Esophagus squamous epithelium (tissue), 5 donors: ENCODE data around the gene DNAL4. TPM values are rescaled to one million over a fixed set of nuclear protein-coding genes. Genes with fewer than 3 reads are reported as not detected.
A peak's percentile ranks its signal among the peaks of the same experiment; 100 is the strongest.

Experiments used
- DNase-seq: peaks from one replicate; lab custom pipeline; 2025; lab: John Stamatoyannopoulos, UW
- H3K27ac ChIP-seq, 4 donors: fragments of 200-600 bp; sonication (generic); one replicate each; pipeline ENCODE4 v1.5.1; 2016 to 2019; ENCODE audit warnings: mild to moderate bottlenecking in 1 of 4
- H3K27me3 ChIP-seq, 4 donors: fragments of 200-600 bp; sonication (generic); 1 replicate in 3 of 4; 2 replicates in 1 of 4; pipeline versions ENCODE4 v1.5.1 to v1.6.0; 2017 to 2021; ENCODE audit warnings: antibody characterized with exemption in 1 of 4
- H3K36me3 ChIP-seq, 3 donors: fragments of 200-600 bp; sonication (generic); one replicate each; pipeline ENCODE4 v1.5.1; 2016 to 2019
- H3K4me1 ChIP-seq, 3 donors: fragments of 200-600 bp; sonication (generic); one replicate each; pipeline ENCODE4 v1.5.1; 2017 to 2019
- H3K4me3 ChIP-seq, 4 donors: fragments of 200-600 bp; sonication (generic); 1 replicate in 3 of 4; 2 replicates in 1 of 4; pipeline ENCODE4 v1.5.1; 2016 to 2019; ENCODE audit warnings: mild to moderate bottlenecking in 2 of 4, moderate library complexity in 1 of 4
- H3K9me3 ChIP-seq, 3 donors: fragments of 200-600 bp; sonication (generic); one replicate each; pipeline ENCODE4 v1.5.1; 2016 to 2019
- POLR2A ChIP-seq, 4 donors: fragments of 450-650 bp; IDR thresholded peaks; one replicate each; pipeline ENCODE4 v1.6.1; 2017; ENCODE audit warnings: antibody characterized with exemption in 4 of 4, mild to moderate bottlenecking in 4 of 4, moderate library complexity in 3 of 4
- WGBS, 2 donors: methylation state at CpG; one replicate each; pipeline ENCODE4 v1.1.5; 2018; 5-methylcytosine and 5-hydroxymethylcytosine counted together
- intact Hi-C: fragments of 100-400 bp; cut with DNase I; formaldehyde crosslinking; loops from one replicate; pipeline ENCODE4 v1.15.0; 2022
- total RNA-seq, 4 donors: library from RNA; depleted of rRNA; stranded (reverse); fragments of >200 nt; gene quantifications; one replicate each; pipeline ENCODE4 v1.1.0, GENCODE V29; 2016
- TF ChIP-seq, protein P1 (sequence below), 6 experiments: fragments of 450-650 bp in 4 of 6; fragments of 200-600 bp in 2 of 6; sonication (generic) in 2 of 6; IDR thresholded peaks; one replicate each; pipeline ENCODE4 v1.5.1; 2016 to 2019; ENCODE audit warnings: antibody characterized with exemption in 6 of 6, mild to moderate bottlenecking in 4 of 6, moderate library complexity in 4 of 6
- donor health status: DM: yes; HTN: yes; CAD: no.

DNAL4 gene
- total RNA-seq, 4 donors from 2014 or later: 7.3 to 15.5 (median 13.7) TPM

GRCh38 chr22:38732251-38732815 is 61.6 kb downstream of the DNAL4 start:
- H3K36me3 ChIP-seq: peaks cover 60 to 88% (median 68%) of the 10 kb centered on the region in 3 donors
- intact Hi-C loops: no loop called here
- H3K27ac ChIP-seq: peak overlapping the region in 3 of 4 donors; percentile 75 to 83 (median 82)
- H3K9me3 ChIP-seq: no peaks in the 10 kb centered on the region
- no peak for TF ChIP-seq POLR2A (IDR thresholded peaks at IDR 0.05)
- TF ChIP-seq, protein P1, sequence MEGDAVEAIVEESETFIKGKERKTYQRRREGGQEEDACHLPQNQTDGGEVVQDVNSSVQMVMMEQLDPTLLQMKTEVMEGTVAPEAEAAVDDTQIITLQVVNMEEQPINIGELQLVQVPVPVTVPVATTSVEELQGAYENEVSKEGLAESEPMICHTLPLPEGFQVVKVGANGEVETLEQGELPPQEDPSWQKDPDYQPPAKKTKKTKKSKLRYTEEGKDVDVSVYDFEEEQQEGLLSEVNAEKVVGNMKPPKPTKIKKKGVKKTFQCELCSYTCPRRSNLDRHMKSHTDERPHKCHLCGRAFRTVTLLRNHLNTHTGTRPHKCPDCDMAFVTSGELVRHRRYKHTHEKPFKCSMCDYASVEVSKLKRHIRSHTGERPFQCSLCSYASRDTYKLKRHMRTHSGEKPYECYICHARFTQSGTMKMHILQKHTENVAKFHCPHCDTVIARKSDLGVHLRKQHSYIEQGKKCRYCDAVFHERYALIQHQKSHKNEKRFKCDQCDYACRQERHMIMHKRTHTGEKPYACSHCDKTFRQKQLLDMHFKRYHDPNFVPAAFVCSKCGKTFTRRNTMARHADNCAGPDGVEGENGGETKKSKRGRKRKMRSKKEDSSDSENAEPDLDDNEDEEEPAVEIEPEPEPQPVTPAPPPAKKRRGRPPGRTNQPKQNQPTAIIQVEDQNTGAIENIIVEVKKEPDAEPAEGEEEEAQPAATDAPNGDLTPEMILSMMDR (IDR thresholded peaks at IDR 0.05): no peak
- H3K27me3 ChIP-seq: no peaks in the 10 kb centered on the region
- 51 to 64% methylated on average over 5 to 10 of the region's 13 CpGs for WGBS, 2 donors
- no peak overlapping the region for H3K4me3 ChIP-seq
- H3K4me1 ChIP-seq: peaks cover 21 to 54% (median 27%) of the 10 kb centered on the region in 3 donors
- no peak for DNase-seq

DNA sequence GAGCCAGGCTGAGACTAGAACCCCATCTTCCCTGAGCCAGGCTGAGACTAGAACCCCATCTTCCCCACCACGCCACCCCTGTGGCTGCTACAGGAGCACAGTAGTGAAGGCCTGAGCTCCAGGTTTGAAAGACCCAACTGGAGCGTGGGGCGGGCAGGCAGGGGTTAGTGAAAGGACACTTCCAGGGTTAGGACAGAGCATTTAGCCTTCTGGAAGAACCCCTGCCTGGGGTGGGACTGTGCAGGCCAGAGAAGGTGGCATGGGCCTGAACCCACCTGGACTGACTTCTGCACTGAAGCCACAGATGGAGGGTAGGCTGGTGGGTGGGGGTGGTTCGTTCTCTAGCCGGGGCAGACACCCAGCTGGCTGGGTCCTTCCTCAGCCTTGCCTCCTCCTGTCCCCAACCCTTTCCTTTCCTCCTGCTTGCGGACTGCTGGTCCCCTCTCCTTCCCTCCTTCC is 62.2 kb downstream of the DNAL4 start:
- intact Hi-C loops: no loop called here
- peaks cover 60 to 88% (median 70%) of the 10 kb centered on the region in 3 donors for H3K36me3 ChIP-seq
- no peak overlapping the region for H3K4me3 ChIP-seq
- DNase-seq: no peak
- no peaks in the 10 kb centered on the region for H3K9me3 ChIP-seq
- peak overlapping the region in 2 of 4 donors; percentile 82 to 83 for H3K27ac ChIP-seq
- TF ChIP-seq, protein P1 (IDR thresholded peaks at IDR 0.05): no peak
- no peak for TF ChIP-seq POLR2A (IDR thresholded peaks at IDR 0.05)
- no peaks in the 10 kb centered on the region for H3K27me3 ChIP-seq
- 68 to 96% methylated on average over 3 to 4 of the region's 6 CpGs for WGBS, 2 donors
- peaks cover 21 to 54% (median 27%) of the 10 kb centered on the region in 3 donors for H3K4me1 ChIP-seq

GRCh38 chr22:38730411-38730871 is 63.5 kb downstream of the DNAL4 start:
- Histone ChIP-seq H3K9me3 (no peaks in the 10 kb centered on the region), H3K27ac (no peak overlapping the region), H3K4me3 (no peak overlapping the region), H3K36me3 (peaks cover 60 to 88% (median 72%) of the 10 kb centered on the region in 3 donors), H3K4me1 (peaks cover 21 to 42% (median 27%) of the 10 kb centered on the region in 3 donors), H3K27me3 (no peaks in the 10 kb centered on the region)
- TF ChIP-seq POLR2A (IDR thresholded peaks at IDR 0.05): no peak
- TF ChIP-seq, protein P1 (IDR thresholded peaks at IDR 0.05): no peak
- intact Hi-C loops: no loop called here
- WGBS, 2 donors: 92 to 100% methylated on average over 5 to 13 of the region's 13 CpGs
- no peak for DNase-seq

GRCh38 chr22:38729946-38730345 is 64.0 kb downstream of the DNAL4 start:
- H3K27ac ChIP-seq: no peak overlapping the region
- 78 to 86% methylated on average over 5 to 6 of the region's 6 CpGs for WGBS, 2 donors
- no peaks in the 10 kb centered on the region for H3K9me3 ChIP-seq
- H3K36me3 ChIP-seq: peaks cover 65 to 88% (median 70%) of the 10 kb centered on the region in 3 donors
- H3K27me3 ChIP-seq: no peaks in the 10 kb centered on the region
- peaks cover 21 to 37% (median 27%) of the 10 kb centered on the region in 3 donors for H3K4me1 ChIP-seq
- intact Hi-C loops: no loop called here
- DNase-seq: no peak
- no peak overlapping the region for H3K4me3 ChIP-seq
- TF ChIP-seq, protein P1 (IDR thresholded peaks at IDR 0.05): no peak
- no peak for TF ChIP-seq POLR2A (IDR thresholded peaks at IDR 0.05)
